Stimulated activated CD4-positive, alpha-beta T cell treated with anti-CD3 and anti-CD28 coated beads, Interleukin-2, amount 100 ng/mL, for 24 hours (primary cell): ENCODE measurements around the gene OR5AL1.
"Not testable (repeated sequence)": the region's sequence is repeated elsewhere in the genome, so short reads cannot be mapped to it uniquely, and the experiment has no call there.

Experiments used
- DNase-seq, 2 donors: peaks; one replicate each; pipeline ENCODE4 v3.0.0-alpha.2; 2020

The OR5AL1 gene

GRCh38 chr11:56412396-56412795, at the start of gene OR5AL1:
Gene OR5AL1, plus strand, starts transcription at chr11:56412696.
- DNase-seq = no peak

GRCh38 chr11:56375324-56375723, 37.2 kb upstream of the OR5AL1 start, which contains the start of gene OR8U1:
Gene OR8U1, plus strand, starts transcription at chr11:56375624. Its CDS starts 0 bp downstream, at chr11:56375624.
- DNase-seq = no peak

- DNase-seq = no peak
Measured at GRCh38 chr11:56380120-56380519, 32.4 kb upstream of the OR5AL1 start.

- DNase-seq = no peak
Measured at GRCh38 chr11:56394381-56394780, 18.1 kb upstream of the OR5AL1 start.

GRCh38 chr11:56396047-56396446, 16.4 kb upstream of the OR5AL1 start:
- DNase-seq = no peak

- DNase-seq = not testable (repeated sequence)
Measured at GRCh38 chr11:56401858-56402461, 10.5 kb upstream of the OR5AL1 start.

- no peak for DNase-seq
Measured at GRCh38 chr11:56404393-56404792, 8.1 kb upstream of the OR5AL1 start.

- DNase-seq = no peak
Measured at GRCh38 chr11:56410801-56411200, 1.7 kb upstream of the OR5AL1 start.

- no peak for DNase-seq
Measured at GRCh38 chr11:56453521-56453920, 41.0 kb downstream of the OR5AL1 start.

GRCh38 chr11:56457076-56457475, 44.6 kb downstream of the OR5AL1 start:
- DNase-seq = no peak
